SU-DHL-6 (cell line): ENCODE results near the gene GRID1.

Source experiments
- H2AFZ ChIP-seq: fragments of 200-600 bp; sonication (generic); 2 replicates; pipeline ENCODE4 v1.6.1; 2014; ENCODE audit warnings: low read depth, mild to moderate bottlenecking, moderate library complexity, mixed read lengths, antibody characterized with exemption, low read length; ENCODE audit not compliant: severe bottlenecking
- H3F3A ChIP-seq: fragments of 200-600 bp; shearing (Covaris generic); 2 replicates; pipeline ENCODE4 v1.6.0; 2016; ENCODE audit warnings: antibody characterized with exemption, mild to moderate bottlenecking; ENCODE audit not compliant: insufficient read depth
- H3K27ac ChIP-seq: fragments of 200-600 bp; sonication (generic); 2 replicates; pipeline ENCODE4 v1.5.1; 2016; ENCODE audit warnings: low read depth, mild to moderate bottlenecking, low read length, moderate library complexity, mixed read lengths
- H3K27me3 ChIP-seq: fragments of 200-600 bp; sonication (generic), shearing (Covaris generic); 2 replicates; pipeline ENCODE4 v1.6.0; 2014; ENCODE audit warnings: mild to moderate bottlenecking, low read length
- H3K36me3 ChIP-seq: fragments of 200-600 bp; sonication (generic); 2 replicates; pipeline ENCODE4 v1.6.1; 2014; ENCODE audit warnings: mild to moderate bottlenecking, low read length, mixed read lengths
- H3K4me2 ChIP-seq: fragments of 300-600, 200-600 bp; shearing (Covaris generic), sonication (generic); 2 replicates; pipeline ENCODE4 v1.6.0; 2014; ENCODE audit warnings: low read length, low read depth, mild to moderate bottlenecking; ENCODE audit not compliant: poor library complexity, severe bottlenecking
- H3K4me3 ChIP-seq: fragments of 200-600 bp; sonication (generic); 2 replicates; pipeline ENCODE4 v1.5.1; 2014; ENCODE audit warnings: antibody characterized with exemption, low read length, mild to moderate bottlenecking, mixed read lengths; ENCODE audit not compliant: insufficient read depth, poor library complexity, severe bottlenecking
- H3K79me2 ChIP-seq: fragments of 200-600 bp; sonication (generic); 2 replicates; pipeline ENCODE4 v1.6.1; 2014; ENCODE audit warnings: mild to moderate bottlenecking, low read length, moderate library complexity; ENCODE audit not compliant: insufficient read depth
- H3K9ac ChIP-seq: fragments of 200-600 bp; sonication (generic); 2 replicates; pipeline ENCODE4 v1.7.0; 2014; ENCODE audit warnings: mild to moderate bottlenecking, low read length
- H3K9me2 ChIP-seq: fragments of 200-600 bp; sonication (generic); replicated peaks from 2 replicates; pipeline ENCODE4 v1.6.1; 2014; ENCODE audit warnings: low read length; ENCODE audit not compliant: insufficient read depth
- H3K9me3 ChIP-seq: fragments of 200-600 bp; sonication (generic); 2 replicates; pipeline ENCODE4 v1.6.1; 2014; ENCODE audit warnings: low read length, mixed read lengths; ENCODE audit not compliant: insufficient read depth
- H4K20me1 ChIP-seq: fragments of 200-600 bp; sonication (generic); 2 replicates; pipeline ENCODE4 v1.6.1; 2014; ENCODE audit warnings: low read depth, mild to moderate bottlenecking, antibody characterized with exemption, low read length, moderate library complexity, mixed read lengths
- CTCF ChIP-seq: fragments of 200-600 bp; sonication (generic); IDR thresholded peaks from one replicate; pipeline ENCODE4 v1.5.1; 2017; ENCODE audit warnings: antibody characterized with exemption, mild to moderate bottlenecking, low read length, moderate library complexity; ENCODE audit not compliant: insufficient read depth, poor library complexity, severe bottlenecking
- EZH2phosphoT487 ChIP-seq: fragments of 200-600 bp; sonication (generic), shearing (Covaris generic); conservative IDR thresholded peaks from 2 replicates; pipeline ENCODE4 v1.6.1; 2018; ENCODE audit warnings: mild to moderate bottlenecking, antibody characterized with exemption, low read length, moderate library complexity, mixed read lengths

The GRID1 gene

GRCh38 chr10:85832988-85833387 is 533.6 kb downstream of the GRID1 start:
- H3K4me3 ChIP-seq, result no peak overlapping the region
- H3K27me3 ChIP-seq, result no peaks in the 10 kb centered on the region
- H3K9me2 ChIP-seq, result no peaks in the 10 kb centered on the region
- H4K20me1 ChIP-seq, result no peaks in the 10 kb centered on the region
- H3K4me2 ChIP-seq, result no peak overlapping the region
- no peak overlapping the region for H3K9ac ChIP-seq
- no peak for TF ChIP-seq CTCF
- TF ChIP-seq EZH2phosphoT487, result no peak
- H3K27ac ChIP-seq, result no peak overlapping the region
- H3K9me3 ChIP-seq, result no peaks in the 10 kb centered on the region
- H3K36me3 ChIP-seq, result no peaks in the 10 kb centered on the region
- no peaks in the 10 kb centered on the region for H3F3A ChIP-seq
- no peaks in the 10 kb centered on the region for H3K79me2 ChIP-seq
- H2AFZ ChIP-seq, result no peak overlapping the region

GRCh38 chr10:85831422-85831821 is 535.2 kb downstream of the GRID1 start:
- Histone ChIP-seq H3K27ac (no peak overlapping the region), H3F3A (no peaks in the 10 kb centered on the region), H3K79me2 (no peaks in the 10 kb centered on the region), H2AFZ (no peak overlapping the region), H3K9me3 (no peaks in the 10 kb centered on the region), H3K27me3 (no peaks in the 10 kb centered on the region), H3K4me3 (no peak overlapping the region), H3K9ac (no peak overlapping the region), H4K20me1 (no peaks in the 10 kb centered on the region), H3K36me3 (no peaks in the 10 kb centered on the region), H3K9me2 (no peaks in the 10 kb centered on the region), H3K4me2 (no peak overlapping the region)
- no peak for TF ChIP-seq EZH2phosphoT487

- Histone ChIP-seq H3K9me3 (no peaks in the 10 kb centered on the region), H3K27ac (no peak overlapping the region), H3K9me2 (no peaks in the 10 kb centered on the region), H4K20me1 (no peaks in the 10 kb centered on the region), H3K79me2 (no peaks in the 10 kb centered on the region), H3K4me2 (no peak overlapping the region), H3K9ac (no peak overlapping the region), H3F3A (no peaks in the 10 kb centered on the region), H3K36me3 (no peaks in the 10 kb centered on the region; the same call in 1 of the 2 replicates), H2AFZ (no peak overlapping the region), H3K27me3 (no peaks in the 10 kb centered on the region), H3K4me3 (no peak overlapping the region)
- TF ChIP-seq CTCF (no peak), EZH2phosphoT487 (no peak)
Observed at GRCh38 chr10:85826377-85826776, 540.2 kb downstream of the GRID1 start.

GRCh38 chr10:85811405-85811804 is 555.2 kb downstream of the GRID1 start:
- no peak overlapping the region for H3K4me3 ChIP-seq
- TF ChIP-seq EZH2phosphoT487 (no peak), CTCF (no peak)

More at GRCh38 chr10:85811405-85811804, 555.2 kb downstream of the GRID1 start:
- no peaks in the 10 kb centered on the region for H4K20me1 ChIP-seq
- no peak overlapping the region for H3K9ac ChIP-seq
- no peaks in the 10 kb centered on the region for H3F3A ChIP-seq
- H2AFZ ChIP-seq, result no peak overlapping the region
- no peak overlapping the region for H3K4me2 ChIP-seq
- H3K36me3 ChIP-seq, result 0 out of 2 replicates have a peak, but pooled peaks cover 2% of the 10 kb centered on the region
- no peak overlapping the region for H3K27ac ChIP-seq
- H3K9me2 ChIP-seq, result no peaks in the 10 kb centered on the region
- H3K79me2 ChIP-seq, result no peaks in the 10 kb centered on the region
- H3K9me3 ChIP-seq, result no peaks in the 10 kb centered on the region
- H3K27me3 ChIP-seq, result no peaks in the 10 kb centered on the region
